Fibroblast of skin of scalp (primary cell): ENCODE measurements around the gene SF3B2.

ENCODE experiments used
- DNase-seq: peaks from one replicate; pipeline ENCODE4 v3.0.0-alpha.2; 2013

Gene SF3B2

DNA sequence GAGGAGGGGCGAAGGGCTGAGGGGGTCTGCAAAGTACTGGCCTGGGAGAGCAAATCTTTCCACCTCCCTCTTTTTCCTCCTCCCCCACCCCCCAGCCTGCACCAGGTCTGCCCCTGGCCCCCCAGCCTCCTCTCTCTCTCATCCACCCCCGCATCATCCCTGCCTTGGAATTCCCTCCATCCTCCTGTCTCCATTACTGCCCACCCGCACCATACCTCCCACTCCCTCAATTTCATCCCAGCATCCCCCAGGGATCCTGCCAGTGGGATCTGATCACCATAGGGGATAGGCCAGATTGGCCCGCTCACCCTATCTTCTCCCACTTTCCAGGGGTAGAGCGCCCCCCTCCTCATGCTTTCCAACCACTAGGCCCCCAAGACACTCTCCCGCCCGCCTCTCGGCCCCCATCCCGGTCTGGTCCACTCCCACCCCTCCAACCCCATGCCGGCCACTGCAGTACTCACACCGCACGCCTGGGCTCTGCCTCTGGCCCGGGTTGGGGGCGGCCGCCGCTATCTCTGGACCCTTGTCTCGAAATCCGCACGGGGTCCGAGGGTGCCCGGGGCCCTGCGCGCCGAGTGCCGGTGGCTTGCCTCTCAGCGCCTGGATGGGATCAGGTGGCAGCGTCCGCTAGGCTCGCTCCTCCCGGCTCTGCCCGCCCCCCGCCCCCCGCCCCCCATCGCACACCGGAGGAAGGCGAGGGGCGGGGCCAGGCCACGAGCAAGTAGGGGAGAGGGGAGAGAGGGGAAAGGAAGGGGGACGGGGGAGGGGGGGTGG is 3.4 kb upstream of the SF3B2 start, which contains the start of gene GAL3ST3:
GAL3ST3 (minus strand) TSS at position 615 of the 777 bp plus-strand sequence. CDS start 3,746 bp downstream, outside the sequence.
- DNase-seq = no peak

DNA sequence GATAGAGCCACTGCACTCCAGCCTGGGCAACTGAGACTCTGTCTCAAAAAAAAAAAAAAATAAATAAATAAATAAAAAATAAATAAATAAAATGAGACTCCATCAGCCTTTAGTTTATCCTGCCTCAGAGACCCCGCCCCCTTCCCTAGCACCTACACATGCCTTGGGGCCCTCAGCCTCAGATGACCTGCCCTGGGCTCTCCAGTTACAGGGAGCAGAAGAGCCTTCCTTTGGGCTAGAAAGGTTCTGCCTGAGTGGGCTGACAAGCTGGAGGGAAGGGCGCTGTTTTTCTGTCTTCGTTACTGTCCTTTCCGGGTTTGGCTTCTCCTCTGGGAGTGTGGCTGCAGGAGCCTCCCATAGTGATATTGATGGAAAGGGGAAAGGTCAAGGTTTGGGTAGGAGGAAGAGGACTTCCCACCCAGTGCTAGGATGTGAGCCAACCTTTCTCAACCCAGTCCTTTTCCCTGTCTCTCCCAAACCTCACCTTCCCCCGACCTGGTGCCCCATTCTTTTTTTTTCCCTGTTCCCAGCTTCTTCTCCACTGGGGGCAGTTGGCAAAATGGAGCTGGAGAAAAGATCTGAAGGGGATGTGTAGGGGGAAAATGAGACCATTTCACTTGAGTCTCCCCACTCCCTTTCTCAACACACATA is 1.5 kb upstream of the SF3B2 start:
- no peak for DNase-seq

DNA sequence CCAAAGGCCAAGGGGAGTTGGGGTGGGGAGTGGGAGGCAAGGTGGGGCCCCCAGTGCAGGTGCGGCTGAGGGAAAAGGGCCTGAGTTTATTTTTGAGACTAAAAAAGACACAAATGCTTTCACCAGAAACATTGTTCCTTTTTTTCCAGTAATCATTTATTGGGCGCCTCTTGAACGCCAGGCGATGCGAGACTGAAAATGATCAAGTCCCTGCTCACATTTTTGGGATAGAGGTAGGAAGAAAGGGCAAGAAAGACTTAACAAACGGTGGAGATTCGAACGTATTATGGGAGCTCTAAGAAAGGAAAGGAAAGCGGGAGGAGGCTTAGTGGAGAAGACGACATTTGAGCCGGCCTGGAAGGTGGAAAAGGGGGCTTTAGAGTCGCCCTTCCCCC is 796 bp upstream of the SF3B2 start:
- DNase-seq = no peak

DNA sequence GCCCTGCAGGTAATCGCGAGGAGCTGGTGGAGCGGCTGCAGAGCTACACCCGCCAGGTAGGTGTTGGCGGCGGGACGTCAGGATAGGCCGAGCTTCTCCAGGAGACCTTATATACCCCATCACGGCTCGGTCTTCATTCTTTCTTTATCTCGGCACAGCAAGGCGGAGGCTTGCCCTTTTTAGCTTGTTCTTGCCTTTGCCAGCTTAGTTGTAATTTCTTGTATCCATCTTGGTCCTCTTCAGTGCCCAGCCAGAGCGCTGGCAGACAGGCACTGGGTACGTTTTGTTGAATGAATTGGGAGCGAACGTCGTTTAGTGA is 459 bp downstream of the SF3B2 start:
- no peak for DNase-seq

DNA sequence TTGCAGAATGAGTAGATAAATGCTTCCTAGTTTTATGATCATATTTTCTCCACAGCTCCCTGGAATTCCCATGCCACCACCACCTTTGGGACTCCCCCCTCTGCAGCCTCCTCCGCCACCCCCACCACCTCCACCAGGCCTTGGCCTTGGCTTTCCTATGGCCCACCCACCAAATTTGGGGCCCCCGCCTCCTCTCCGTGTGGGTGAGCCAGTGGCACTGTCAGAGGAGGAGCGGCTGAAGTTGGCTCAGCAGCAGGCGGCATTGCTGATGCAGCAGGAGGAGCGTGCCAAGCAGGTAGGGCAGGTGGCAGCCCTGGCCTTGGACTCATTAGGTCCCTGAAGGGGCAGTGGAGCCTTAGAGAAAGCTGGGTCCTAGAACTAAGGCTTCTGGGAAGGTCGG is 2.9 kb downstream of the SF3B2 start:
- DNase-seq = no peak

DNA sequence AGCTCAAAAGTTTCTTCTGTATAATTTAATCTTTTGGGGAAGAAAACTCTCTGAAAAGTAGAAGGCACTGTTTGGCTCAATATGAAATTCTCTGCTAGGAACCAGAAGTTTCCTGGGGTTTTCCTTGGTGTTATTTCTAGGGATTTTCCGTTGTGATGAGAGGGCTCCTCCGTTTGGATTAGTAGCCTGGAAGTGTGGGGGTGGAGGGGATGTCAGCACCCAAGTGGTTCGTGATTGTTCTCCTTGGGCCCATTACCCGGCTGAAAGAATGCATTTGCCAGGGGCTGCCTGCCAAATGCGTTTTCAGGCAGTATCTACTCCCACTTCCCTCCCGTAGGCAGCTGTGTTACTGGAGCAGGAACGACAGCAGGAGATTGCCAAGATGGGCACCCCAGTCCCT is 4.3 kb downstream of the SF3B2 start:
- DNase-seq = no peak

DNA sequence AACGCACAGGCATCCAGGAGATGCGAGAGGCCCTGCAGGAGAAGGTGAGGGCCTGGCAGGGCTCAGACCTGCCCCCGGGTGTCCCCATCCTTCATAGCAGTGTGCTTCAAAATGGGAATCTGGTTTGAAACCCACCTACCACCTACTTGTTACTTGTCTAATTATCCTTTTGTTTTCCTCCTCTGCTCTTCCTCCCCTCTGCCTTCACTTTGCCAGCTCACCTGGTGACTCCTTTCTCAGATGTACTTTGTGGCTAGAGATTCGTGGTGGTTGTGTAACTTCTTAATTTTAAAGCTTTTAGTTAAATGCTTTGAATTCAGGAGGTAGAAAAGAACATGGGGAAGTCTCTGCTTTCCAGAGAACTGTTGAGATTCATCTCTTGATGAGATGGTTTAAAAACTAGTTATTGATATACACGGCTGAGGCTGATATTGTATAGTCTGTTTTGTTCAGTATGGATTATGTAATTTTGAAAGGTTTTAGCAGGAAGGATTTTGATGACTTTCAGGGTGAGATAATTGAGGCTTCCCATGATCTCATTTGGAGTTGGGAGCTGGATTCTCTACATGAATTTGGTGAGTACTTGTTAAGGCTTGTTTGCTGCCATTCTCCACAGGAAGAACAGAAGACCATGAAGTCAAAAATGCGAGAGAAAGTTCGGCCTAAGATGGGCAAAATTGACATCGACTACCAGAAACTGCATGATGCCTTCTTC is 8.0 kb downstream of the SF3B2 start:
- DNase-seq = no peak

DNA sequence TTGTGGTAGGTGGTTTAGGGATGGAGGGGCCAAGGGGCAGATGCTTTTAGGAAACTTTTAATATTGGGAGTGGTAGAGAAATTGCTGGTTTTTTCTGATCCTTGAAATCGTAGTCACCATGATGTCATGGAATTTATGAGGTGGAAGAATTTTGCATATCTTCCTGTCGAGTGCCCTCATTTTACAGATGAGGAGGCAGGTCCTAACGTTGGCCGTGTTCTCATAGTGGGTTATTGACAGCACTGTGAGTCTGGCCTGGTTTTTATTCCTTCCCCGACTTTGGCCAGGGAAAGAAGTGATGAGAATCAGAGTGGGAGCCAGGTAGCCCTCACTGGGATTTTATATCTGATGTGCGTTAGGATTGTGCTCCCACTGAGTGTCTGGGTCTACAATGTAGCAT is 9.1 kb downstream of the SF3B2 start:
- DNase-seq = no peak

DNA sequence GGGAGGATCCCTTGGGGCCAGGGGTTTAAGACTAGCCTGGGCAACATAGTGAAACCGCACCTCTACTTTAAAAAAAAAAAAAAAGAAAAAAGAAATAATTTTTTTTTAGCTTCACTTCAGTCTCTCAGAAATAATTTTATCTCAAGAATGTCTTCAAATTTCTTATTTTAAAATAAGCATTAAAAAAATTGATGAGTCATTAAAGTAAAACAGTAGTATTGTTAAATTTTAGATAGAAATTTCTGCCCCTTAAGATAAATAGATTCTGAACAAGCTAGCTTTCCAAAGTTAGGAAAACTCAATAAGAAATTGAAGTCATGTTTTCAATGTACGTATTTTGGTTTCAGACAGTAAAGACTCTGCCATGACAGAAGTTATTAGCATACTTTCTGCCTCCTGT is 10.2 kb downstream of the SF3B2 start:
- no peak for DNase-seq

DNA sequence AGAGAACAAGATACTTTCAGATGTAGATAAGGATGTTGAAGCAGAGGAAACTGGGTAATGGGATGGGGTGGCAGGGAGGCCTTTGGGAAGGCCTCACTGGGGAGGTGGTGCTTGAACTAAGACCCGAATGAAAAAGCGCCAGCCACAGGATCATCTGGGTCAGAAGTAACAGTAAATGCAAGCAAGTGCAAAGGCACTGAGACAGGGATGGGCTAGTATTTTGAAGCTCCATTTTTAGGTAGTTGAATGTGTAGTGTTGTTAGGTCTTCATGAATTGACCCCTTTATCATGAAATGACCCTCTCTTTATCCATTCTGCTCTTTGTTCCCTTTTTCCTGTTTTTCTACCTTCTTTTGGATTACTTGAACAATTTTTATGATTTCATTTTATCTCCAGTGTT is 11.7 kb downstream of the SF3B2 start:
- no peak for DNase-seq

DNA sequence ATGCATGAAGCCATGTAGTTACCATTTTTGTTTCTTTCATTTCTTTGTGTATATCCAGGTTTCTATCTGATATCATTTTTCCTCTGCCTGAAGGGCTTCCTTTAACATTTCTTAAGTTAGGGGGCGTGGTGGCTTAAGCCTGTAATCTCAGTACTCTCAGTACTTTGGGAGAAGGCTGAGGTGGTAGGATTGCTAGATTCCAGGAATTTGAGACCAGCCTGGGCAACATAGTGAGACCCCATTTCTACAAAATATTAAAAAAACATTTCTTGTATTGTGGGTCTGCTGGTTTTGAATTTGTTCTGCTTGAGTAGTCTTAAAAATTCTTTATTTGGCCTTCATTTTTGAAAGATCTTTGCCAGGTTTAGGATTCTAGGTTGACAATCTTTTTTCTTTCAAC is 12.4 kb downstream of the SF3B2 start:
- DNase-seq = no peak

DNA sequence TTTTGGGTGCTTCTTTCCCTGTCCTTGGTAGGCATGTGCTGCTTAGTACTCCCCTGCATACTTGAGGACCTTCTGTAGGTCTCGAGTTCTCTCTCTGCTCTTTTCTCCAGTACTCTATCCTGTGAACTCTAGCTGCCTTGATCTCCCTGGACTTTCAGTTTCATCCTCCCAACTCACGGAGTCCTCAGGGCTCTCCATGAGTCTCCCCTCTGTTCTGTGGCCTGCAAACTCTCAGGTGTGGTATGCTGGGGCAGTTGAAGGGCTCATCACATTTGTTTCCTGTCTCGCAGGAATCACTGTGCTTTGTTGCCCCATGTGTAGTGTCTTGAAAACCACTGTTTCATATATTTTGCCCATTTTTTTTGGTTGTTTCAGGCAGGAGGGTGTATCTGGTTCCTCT is 14.6 kb downstream of the SF3B2 start:
- no peak for DNase-seq

DNA sequence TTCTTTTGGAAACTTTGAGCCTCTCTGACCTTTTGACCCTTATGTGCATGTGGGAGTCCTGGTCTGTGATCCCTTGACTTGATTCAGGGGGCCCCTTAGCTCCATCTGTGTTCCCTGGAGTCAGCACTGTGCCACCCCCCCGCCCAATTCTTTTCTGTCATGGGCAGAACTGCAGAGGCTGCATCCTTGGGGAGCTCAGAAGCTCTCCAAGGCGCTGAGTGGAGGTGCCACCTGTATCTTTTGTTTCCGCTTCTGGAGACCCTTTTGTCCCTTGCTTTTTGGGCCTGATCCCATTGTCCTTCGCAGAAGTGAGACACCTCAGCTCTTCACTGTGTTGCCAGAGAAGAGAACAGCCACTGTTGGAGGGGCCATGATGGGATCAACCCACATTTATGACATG is 15.5 kb downstream of the SF3B2 start:
- DNase-seq = no peak

DNA sequence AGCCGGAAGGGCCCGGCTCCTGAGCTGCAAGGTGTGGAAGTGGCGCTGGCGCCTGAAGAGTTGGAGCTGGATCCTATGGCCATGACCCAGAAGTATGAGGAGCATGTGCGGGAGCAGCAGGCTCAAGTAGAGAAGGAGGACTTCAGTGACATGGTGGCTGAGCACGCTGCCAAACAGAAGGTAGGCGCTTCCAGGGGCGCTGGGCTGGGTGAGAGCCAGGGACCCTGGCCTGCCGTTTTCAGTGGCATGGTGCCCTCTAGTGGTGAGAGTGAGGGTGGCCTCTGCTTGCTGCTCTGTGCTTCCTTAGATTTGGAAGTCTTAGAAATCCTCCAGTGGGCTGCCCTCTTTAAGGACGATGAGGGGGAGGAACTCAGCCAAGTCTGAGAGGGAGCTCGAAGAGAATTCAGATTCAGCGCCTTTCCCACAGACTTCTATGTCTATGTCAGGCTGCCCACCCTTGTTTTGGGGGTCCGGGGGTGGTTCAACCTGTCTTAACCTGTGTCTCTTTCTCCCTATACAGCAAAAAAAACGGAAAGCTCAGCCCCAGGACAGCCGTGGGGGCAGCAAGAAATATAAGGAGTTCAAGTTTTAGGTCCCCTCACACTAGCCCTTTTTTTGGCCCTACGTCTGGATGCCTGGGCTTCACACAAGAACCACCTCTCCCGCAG is 16.1 kb downstream of the SF3B2 start:
- peak; percentile 72 for DNase-seq

DNA sequence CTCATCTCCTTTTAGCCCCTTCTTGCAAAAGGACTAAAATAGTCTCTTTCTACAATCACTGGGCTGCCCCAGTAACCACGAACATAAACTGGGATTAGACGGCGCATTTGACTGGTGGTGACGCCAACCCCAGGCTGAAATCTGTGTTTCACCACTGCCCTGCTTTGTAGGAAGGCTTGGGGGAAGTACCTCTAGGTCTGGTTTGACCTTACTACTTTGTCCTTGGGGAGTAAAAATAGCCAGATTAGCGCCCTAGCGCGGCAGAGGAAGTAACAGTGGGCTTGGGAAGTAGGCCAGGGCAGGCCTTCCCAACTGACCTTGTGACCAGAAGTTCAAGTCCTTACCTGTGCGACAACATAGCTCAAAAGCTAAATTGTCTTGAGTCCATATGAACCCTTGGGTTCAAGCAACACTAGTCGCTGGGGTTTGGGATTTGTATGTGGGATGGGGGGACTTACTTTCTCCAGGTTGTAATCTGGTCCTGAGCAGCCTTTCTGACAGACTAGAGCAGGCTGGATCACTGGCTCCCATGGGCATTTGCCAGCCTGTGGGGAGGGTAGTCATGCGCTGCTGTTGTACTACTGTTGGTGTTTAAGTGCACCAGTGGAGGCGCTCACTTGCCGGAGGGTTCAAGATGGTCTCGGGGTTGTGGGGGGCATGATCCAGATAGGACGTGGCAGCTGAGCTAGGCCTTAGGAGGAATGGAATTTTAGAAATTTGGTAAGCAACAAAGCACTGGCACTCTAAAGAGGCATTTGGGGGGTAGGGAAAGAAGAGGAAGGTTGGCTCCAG is 17.0 kb downstream of the SF3B2 start:
- peak; percentile 87 for DNase-seq

DNA sequence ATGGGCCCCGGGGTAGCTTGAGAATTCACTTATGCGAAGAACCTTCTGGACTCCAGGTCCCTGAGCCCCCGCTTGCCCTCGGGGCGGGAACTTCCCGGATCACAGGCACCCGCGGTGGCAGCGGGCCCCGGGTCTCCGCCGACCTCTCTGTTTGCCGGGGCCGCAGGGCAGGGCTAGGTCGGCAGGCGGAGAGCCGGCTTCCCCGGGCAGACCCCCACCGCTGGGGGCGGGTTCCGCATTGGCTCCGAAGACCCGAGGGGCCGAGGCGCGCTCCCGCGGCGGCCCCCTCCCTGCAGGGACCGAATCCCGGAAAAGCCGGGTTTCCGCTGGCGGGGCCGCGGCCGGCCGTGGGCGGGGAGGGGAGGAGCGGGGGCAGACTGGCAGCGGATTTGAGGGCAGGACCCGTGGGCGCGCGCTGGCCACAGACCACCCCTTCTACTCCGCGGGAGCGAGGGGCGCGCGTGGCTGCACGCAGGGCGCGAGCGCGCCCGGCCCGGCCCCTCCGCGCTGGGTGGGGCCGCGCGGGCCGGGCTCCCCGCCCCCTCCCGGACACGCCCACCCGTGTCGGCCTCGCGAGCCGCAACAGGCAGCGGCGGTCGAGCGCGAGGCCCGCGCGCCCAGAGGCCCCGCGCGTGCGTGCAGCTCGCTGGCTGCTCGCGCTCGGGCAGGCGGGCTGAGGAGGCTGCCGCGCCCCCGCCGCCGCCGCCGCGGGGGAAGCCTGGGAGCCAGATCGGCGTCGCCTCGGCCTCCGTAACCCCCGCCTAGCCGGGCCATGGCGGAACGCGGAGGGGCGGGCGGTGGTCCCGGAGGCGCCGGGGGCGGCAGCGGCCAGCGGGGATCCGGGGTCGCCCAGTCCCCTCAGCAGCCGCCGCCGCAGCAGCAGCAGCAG is 17.8 kb downstream of the SF3B2 start, which contains the start of gene PACS1:
PACS1 (plus strand) TSS at position 558 of the 889 bp plus-strand sequence; CDS start at position 773, 215 bp downstream.
- peak; percentile 89 for DNase-seq

DNA sequence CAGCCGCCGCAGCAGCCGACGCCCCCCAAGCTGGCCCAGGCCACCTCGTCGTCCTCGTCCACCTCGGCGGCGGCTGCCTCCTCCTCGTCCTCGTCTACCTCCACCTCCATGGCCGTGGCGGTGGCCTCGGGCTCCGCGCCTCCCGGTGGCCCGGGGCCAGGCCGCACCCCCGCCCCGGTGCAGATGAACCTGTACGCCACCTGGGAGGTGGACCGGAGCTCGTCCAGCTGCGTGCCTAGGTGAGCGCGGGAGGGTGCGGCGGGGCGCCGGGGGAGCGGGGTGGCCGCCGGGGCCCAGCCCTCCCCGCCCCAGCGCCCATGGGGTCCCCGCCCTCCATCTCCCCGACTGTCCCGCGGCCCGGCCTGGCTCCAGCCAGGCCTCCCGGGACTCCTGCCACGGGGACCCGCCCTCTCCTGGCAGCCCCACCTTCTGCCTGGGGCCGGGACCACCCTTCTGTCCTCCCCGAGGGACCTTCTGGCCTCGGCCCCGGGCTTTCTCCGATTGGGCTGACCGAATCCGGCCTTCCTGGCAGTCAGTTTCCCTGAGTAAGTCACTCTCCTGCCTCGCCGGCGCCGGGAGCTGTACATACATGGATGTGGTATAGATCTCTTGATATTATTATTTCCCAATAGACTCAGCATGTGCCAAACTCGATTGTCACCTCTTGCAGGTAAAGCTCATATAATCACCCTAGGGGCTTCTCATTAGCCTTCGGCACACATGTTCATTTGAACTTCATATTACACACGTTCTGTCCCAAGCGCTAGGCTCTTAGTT is 18.6 kb downstream of the SF3B2 start:
- peak; percentile 23 for DNase-seq

DNA sequence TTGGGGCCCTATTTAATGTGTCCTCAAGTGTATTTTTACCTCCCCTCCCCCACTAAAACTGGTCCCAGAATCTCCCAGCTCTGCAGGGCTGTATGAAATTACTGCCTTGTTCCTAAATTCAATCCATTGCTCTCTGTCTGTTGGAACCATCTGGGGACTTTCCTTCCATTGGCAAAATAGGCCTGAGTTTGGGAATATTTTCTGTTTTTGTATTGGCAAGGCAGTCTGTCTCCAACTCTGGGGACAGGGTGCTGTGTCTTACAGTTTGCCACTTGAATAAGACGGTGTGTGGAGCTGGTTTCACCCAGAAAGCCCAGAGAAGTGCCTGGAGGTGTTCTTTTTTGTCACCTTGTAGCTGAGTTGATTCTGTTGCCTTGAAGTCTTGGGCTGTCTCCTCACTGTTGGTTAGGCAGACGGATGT is 19.2 kb downstream of the SF3B2 start:
- no peak for DNase-seq

DNA sequence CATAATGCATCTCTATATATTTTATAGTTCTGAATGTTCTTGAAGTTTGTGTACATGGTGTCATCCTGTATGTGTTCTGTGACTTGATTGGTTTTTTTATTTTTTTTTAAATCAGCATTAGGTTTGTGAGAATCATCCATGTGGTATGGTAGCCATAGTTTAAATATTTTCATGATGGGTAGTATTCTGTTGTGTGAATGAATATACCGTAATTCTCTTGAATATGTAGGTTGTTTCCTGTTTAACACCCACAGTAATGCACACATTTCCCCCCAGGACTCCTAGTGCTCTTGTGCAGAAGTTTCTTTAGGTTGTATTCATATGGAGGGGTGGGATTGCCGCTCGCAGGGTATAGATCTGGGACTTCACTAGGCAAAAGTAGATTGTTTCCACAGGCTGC is 19.9 kb downstream of the SF3B2 start:
- DNase-seq = peak; percentile 64

DNA sequence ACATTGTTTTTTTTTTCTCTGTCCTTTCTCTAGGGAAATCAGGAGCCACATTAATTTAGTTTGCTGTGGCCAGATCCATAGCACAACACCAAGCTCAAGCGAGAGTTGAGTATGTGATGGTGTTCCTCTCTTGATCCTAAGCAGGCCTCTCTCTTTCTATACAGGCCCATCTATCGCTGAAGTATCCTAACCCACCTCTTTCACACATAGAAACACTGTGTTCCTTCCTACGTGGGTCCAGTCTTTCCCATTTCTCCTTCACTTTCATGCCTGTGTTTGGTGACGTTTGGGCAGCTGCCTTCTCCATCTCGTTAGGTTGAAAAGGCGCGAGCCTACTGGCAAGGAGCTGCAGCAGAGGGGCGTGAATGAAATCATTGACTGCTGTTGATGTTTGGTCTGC is 20.4 kb downstream of the SF3B2 start:
- DNase-seq = no peak
